Fibroblast of pulmonary artery (primary cell): Measurements from ENCODE around the gene PPTC7.
"Not testable (repeated sequence)": the region's sequence is repeated elsewhere in the genome, so short reads cannot be mapped to it uniquely, and the experiment has no call there.

Experiments
- DNase-seq: peaks from one replicate; pipeline ENCODE4 v3.0.0-alpha.2; 2010; ENCODE audit warnings: low read depth
- H3K4me3 ChIP-seq: replicated peaks from 2 replicates; pipeline ENCODE4 v1.5.1; 2011; ENCODE audit warnings: low read depth, mild to moderate bottlenecking, control low read depth, low read length, moderate library complexity
- CTCF ChIP-seq: IDR thresholded peaks from 2 replicates; pipeline ENCODE4 v1.5.1; 2011; ENCODE audit warnings: mild to moderate bottlenecking, control low read depth, low read length, inconsistent platforms; ENCODE audit errors: missing control alignments

Gene PPTC7

GRCh38 chr12:110564471-110564991 lies 18.6 kb downstream of the PPTC7 start:
- DNase-seq: no peak
- no peak overlapping the region for H3K4me3 ChIP-seq
- TF ChIP-seq CTCF: no peak

- H3K4me3 ChIP-seq: no peak overlapping the region
Observed at GRCh38 chr12:110563702-110564470, 19.2 kb downstream of the PPTC7 start.

GRCh38 chr12:110562386-110562785 lies 20.7 kb downstream of the PPTC7 start:
- not testable (repeated sequence) for H3K4me3 ChIP-seq, DNase-seq

More at GRCh38 chr12:110563702-110564470, 19.2 kb downstream of the PPTC7 start:
- peak; percentile 53 for DNase-seq
- TF ChIP-seq CTCF: no peak

GRCh38 chr12:110561471-110562201 lies 21.5 kb downstream of the PPTC7 start:
- H3K4me3 ChIP-seq: no peak overlapping the region
- DNase-seq: no peak
- TF ChIP-seq CTCF: no peak

GRCh38 chr12:110560946-110561345 lies 22.2 kb downstream of the PPTC7 start:
- TF ChIP-seq CTCF: no peak
- no peak overlapping the region for H3K4me3 ChIP-seq
- no peak for DNase-seq

- no peak for DNase-seq
- no peak overlapping the region for H3K4me3 ChIP-seq
- no peak for TF ChIP-seq CTCF
Observed at GRCh38 chr12:110560048-110560447, 23.1 kb downstream of the PPTC7 start.

- not testable (repeated sequence) for H3K4me3 ChIP-seq, DNase-seq
Observed at GRCh38 chr12:110558945-110559344, 24.2 kb downstream of the PPTC7 start.
